Measurements from ENCODE around the gene GSK3B. TPM values are rescaled to one million over a fixed set of nuclear protein-coding genes. Genes with fewer than 3 reads are reported as not detected.

Gene GSK3B
- total and polyA plus RNA-seq, 2 donors (not counting 3 experiments of a cell fraction or from before 2014, with no cell fraction given), result 22.1 to 50.1 TPM

DNA sequence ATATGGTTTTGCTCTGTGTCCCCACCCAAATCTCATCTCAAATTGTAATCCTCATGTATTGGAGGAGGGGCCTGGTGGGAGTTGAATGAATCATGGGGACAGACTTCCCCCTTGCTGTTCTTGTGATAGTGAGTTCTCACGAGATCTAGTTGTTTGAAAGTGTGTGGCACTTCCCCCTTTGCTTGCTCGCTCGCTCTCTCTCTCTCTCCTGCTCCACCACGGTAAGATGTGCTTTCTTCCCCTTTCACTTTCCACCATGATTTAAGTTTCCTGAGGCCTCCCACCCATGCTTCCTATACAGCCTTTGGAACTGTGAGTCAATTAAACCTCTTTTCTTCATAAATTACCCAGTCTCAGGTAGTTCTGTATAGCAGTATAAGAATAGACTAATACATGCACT is 60.7 kb downstream of the GSK3B start:
- dilution Hi-C loops (cut with MboI; ENCODE audit: extremely low pct_ligation_motif_present, low sequenced_read_pairs), result no loop called here
- H3K4me3 ChIP-seq (replicated peaks in 1 of 3; ENCODE audit: insufficient read depth in 1 of 3, low read depth in 1 of 3, low read length in 3 of 3), result no peak overlapping the region

More for the DNA sequence above, 60.7 kb downstream of the GSK3B start:
- Histone ChIP-seq H4K20me1 (replicated peaks; ENCODE audit: control insufficient read depth, extremely low read depth, insufficient read depth, low read length) (peaks cover 30% of the 10 kb centered on the region), H3K27ac (ENCODE audit: insufficient read depth, low read depth, low read length) (no peak overlapping the region), H2AFZ (ENCODE audit: low read depth, low read length) (no peak overlapping the region), H3K27me3 (ENCODE audit: control insufficient read depth in 2 of 2, insufficient read depth in 2 of 2, low read length in 2 of 2) (no peaks in the 10 kb centered on the region), H3K36me3 (ENCODE audit: control insufficient read depth in 2 of 2, extremely low read depth in 1 of 2, insufficient read depth in 2 of 2, low read length in 2 of 2) (no peaks in the 10 kb centered on the region), H3K4me1 (ENCODE audit: control insufficient read depth, extremely low read depth, insufficient read depth, low read length) (no peaks in the 10 kb centered on the region), H3K79me2 (ENCODE audit: control insufficient read depth, insufficient read depth, low read length) (peaks cover 95% of the 10 kb centered on the region), H3K9me3 (replicated peaks; ENCODE audit: control insufficient read depth, insufficient read depth, low read length) (no peaks in the 10 kb centered on the region), H3K9ac (replicated peaks; ENCODE audit: extremely low read depth, insufficient read depth, low read length) (no peak overlapping the region), H3K4me2 (ENCODE audit: insufficient read depth, low read length) (no peak overlapping the region), H3K9me1 (replicated peaks; ENCODE audit: control insufficient read depth, extremely low read depth, insufficient read depth, low read length) (no peaks in the 10 kb centered on the region)
- no TSS peak for BruUV-seq (replicated peaks)
- TF ChIP-seq EZH2 (IDR thresholded peaks at IDR 0.05; ENCODE audit: borderline replicate concordance, low read depth, low read length, severe bottlenecking) (no peak), JUN (IDR thresholded peaks at IDR 0.05; ENCODE audit: borderline replicate concordance, insufficient read depth, insufficient read length, low read depth) (no peak), GATA2 (IDR thresholded peaks at IDR 0.05; ENCODE audit: insufficient read depth, insufficient read length, low read depth, low read length) (no peak), POLR2A (IDR thresholded peaks at IDR 0.05; ENCODE audit: low read depth, low read length) (no peak), POLR2AphosphoS5 (IDR thresholded peaks at IDR 0.05; ENCODE audit: insufficient read depth, low read depth, low read length) (no peak), MYC (IDR thresholded peaks at IDR 0.05; ENCODE audit: low read depth, low read length) (no peak), FOS (IDR thresholded peaks at IDR 0.05; ENCODE audit: borderline replicate concordance, insufficient read depth, low read length) (no peak)
- TF ChIP-seq, protein P1, sequence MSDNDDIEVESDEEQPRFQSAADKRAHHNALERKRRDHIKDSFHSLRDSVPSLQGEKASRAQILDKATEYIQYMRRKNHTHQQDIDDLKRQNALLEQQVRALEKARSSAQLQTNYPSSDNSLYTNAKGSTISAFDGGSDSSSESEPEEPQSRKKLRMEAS (IDR thresholded peaks at IDR 0.05; ENCODE audit: insufficient read depth, insufficient read length), result no peak
- TF ChIP-seq, protein P2, sequence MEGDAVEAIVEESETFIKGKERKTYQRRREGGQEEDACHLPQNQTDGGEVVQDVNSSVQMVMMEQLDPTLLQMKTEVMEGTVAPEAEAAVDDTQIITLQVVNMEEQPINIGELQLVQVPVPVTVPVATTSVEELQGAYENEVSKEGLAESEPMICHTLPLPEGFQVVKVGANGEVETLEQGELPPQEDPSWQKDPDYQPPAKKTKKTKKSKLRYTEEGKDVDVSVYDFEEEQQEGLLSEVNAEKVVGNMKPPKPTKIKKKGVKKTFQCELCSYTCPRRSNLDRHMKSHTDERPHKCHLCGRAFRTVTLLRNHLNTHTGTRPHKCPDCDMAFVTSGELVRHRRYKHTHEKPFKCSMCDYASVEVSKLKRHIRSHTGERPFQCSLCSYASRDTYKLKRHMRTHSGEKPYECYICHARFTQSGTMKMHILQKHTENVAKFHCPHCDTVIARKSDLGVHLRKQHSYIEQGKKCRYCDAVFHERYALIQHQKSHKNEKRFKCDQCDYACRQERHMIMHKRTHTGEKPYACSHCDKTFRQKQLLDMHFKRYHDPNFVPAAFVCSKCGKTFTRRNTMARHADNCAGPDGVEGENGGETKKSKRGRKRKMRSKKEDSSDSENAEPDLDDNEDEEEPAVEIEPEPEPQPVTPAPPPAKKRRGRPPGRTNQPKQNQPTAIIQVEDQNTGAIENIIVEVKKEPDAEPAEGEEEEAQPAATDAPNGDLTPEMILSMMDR (IDR thresholded peaks at IDR 0.05; ENCODE audit: extremely low read depth in 1 of 2, insufficient read depth in 1 of 2, low read depth in 1 of 2, low read length in 2 of 2), result no peak
- ChIA-PET POLR2A (no interaction called here), CTCF (no interaction called here)
- intact Hi-C loops (cut with micrococcal nuclease), result no loop called here
- no peak for FAIRE-seq
- no peak for DNase-seq (ENCODE audit: low read depth, low spot score)
